GM12878 (cell line): ENCODE data around the gene TRAF7. TPM values are rescaled to one million over a fixed set of nuclear protein-coding genes. Genes with fewer than 3 reads are reported as not detected.
A peak's percentile ranks its signal among the peaks of the same experiment; 100 is the strongest.

Source experiments
- ATAC-seq: fragments of 200-7000 bp; cut with Tn5 transposase; 3 replicates; pipeline ENCODE4 v1.9.1; 2020; ENCODE audit warnings: mild to moderate bottlenecking, moderate library complexity
- BruUV-seq: library from RNA; stranded (reverse); fragments of 400-500 nt; replicated peaks from 2 replicates; lab custom pipeline; 2021; lab: Mats Ljungman, UMichigan
- CTCF ChIA-PET: fragments of 300-600 bp; sonication (Branson Sonifier 250); formaldehyde crosslinking; extraction: SDS; loops from one replicate; lab custom pipeline; 2021; ENCODE audit warnings: inconsistent platforms; lab: Yijun Ruan, JAX
- POLR2A ChIA-PET: fragments of 350-600 bp; formaldehyde crosslinking; extraction: SDS; loops from one replicate; lab custom pipeline; 2021; ENCODE audit warnings: inconsistent platforms; lab: Charles Lee
- RAD21 ChIA-PET: fragments of 300-600 bp; sonication (Branson Sonifier 250); formaldehyde crosslinking; loops from one replicate; lab custom pipeline; 2023; ENCODE audit warnings: antibody characterized with exemption; ENCODE audit not compliant: unreplicated experiment; lab: Charles Lee
- SMC1A ChIA-PET: fragments of 300-600 bp; sonication (Branson Sonifier 250); formaldehyde crosslinking; loops from one replicate; lab custom pipeline; 2023; ENCODE audit not compliant: unreplicated experiment, uncharacterized antibody; lab: Charles Lee
- DNase-seq: peaks from one replicate; pipeline ENCODE4 v3.0.0-alpha.2; 2011; ENCODE audit warnings: low read depth, low spot score
- FAIRE-seq: peaks from 3 replicates; lab custom pipeline; 2011; peaks lifted over from hg19 to GRCh38; lab: Jason Lieb, UNC
- H2AFZ ChIP-seq: 2 replicates; pipeline ENCODE4 v1.6.0; 2011; ENCODE audit warnings: low read depth, low read length, control low read depth; ENCODE audit not compliant: control insufficient read depth
- H3K27ac ChIP-seq: 2 replicates; pipeline ENCODE4 v1.5.1; 2011; ENCODE audit warnings: control low read depth; ENCODE audit not compliant: control insufficient read depth, insufficient read depth
- H3K27me3 ChIP-seq, 2 experiments: replicated peaks in 1 of 2; 2 replicates each; pipeline versions ENCODE4 v1.6.0 to v1.6.1; 2011; ENCODE audit warnings: low read length in 1 of 2; ENCODE audit not compliant: control insufficient read depth in 2 of 2, insufficient read depth in 2 of 2
- H3K36me3 ChIP-seq, 2 experiments: 2 replicates each; pipeline ENCODE4 v1.5.1; 2011; ENCODE audit warnings: low read length in 1 of 2; ENCODE audit not compliant: control insufficient read depth in 2 of 2, insufficient read depth in 2 of 2
- H3K4me1 ChIP-seq: 2 replicates; pipeline ENCODE4 v1.6.1; 2011; ENCODE audit warnings: mild to moderate bottlenecking, low read length, moderate library complexity, mixed read lengths; ENCODE audit not compliant: control insufficient read depth, insufficient read depth
- H3K4me2 ChIP-seq: 2 replicates; pipeline ENCODE4 v1.6.0; 2011; ENCODE audit warnings: control low read depth; ENCODE audit not compliant: control insufficient read depth, insufficient read depth
- H3K4me3 ChIP-seq: fragments of 200-600 bp; sonication (generic); 2 replicates; pipeline ENCODE4 v1.5.1; 2016
- H3K79me2 ChIP-seq: 2 replicates; pipeline ENCODE4 v1.6.0; 2011; ENCODE audit warnings: low read length; ENCODE audit not compliant: control insufficient read depth, insufficient read depth
- H3K9ac ChIP-seq: 2 replicates; pipeline ENCODE4 v1.8.0; 2011; ENCODE audit warnings: low read length, control low read depth, mixed read lengths; ENCODE audit not compliant: control insufficient read depth, insufficient read depth
- H3K9me3 ChIP-seq: replicated peaks from 3 replicates; pipeline ENCODE4 v1.5.1; 2011; ENCODE audit warnings: mild to moderate bottlenecking, low read length; ENCODE audit not compliant: control insufficient read depth, insufficient read depth
- H4K20me1 ChIP-seq: 2 replicates; pipeline ENCODE4 v1.6.0; 2011; ENCODE audit not compliant: control insufficient read depth, insufficient read depth
- CBX3 ChIP-seq: fragments of 200-600 bp; sonication (generic); IDR thresholded peaks from 2 replicates; pipeline ENCODE4 v1.6.1; 2016; ENCODE audit warnings: low read depth, borderline replicate concordance
- ESRRA ChIP-seq: IDR thresholded peaks from 2 replicates; pipeline ENCODE4 v1.6.1; 2012; ENCODE audit warnings: mild to moderate bottlenecking, low read length, improper control_type of control experiment
- NFXL1 ChIP-seq: fragments of 450-650 bp; IDR thresholded peaks from 2 replicates; pipeline ENCODE4 v1.6.1; 2017; ENCODE audit warnings: antibody characterized with exemption, mild to moderate bottlenecking, borderline replicate concordance
- NFYA ChIP-seq: IDR thresholded peaks from 2 replicates; pipeline ENCODE4 v1.6.1; 2011; ENCODE audit warnings: low read depth, mild to moderate bottlenecking, low read length, improper control_type of control experiment, borderline replicate concordance
- PAX5 ChIP-seq: IDR thresholded peaks from 2 replicates; pipeline ENCODE4 v1.6.1; 2011; ENCODE audit warnings: low read depth, low read length, borderline replicate concordance
- PBX3 ChIP-seq: IDR thresholded peaks from 2 replicates; pipeline ENCODE4 v1.6.1; 2011; ENCODE audit warnings: mild to moderate bottlenecking, low read depth, low read length, moderate library complexity; ENCODE audit not compliant: insufficient replicate concordance
- SPI1 ChIP-seq: IDR thresholded peaks from 2 replicates; pipeline ENCODE4 v1.6.1; 2011; ENCODE audit warnings: low read depth, mild to moderate bottlenecking, low read length, moderate library complexity, borderline replicate concordance; ENCODE audit not compliant: insufficient read depth
- SREBF1 ChIP-seq: IDR thresholded peaks from 2 replicates; pipeline ENCODE4 v1.6.1; 2012; ENCODE audit warnings: mild to moderate bottlenecking, low read length
- STAT3 ChIP-seq: IDR thresholded peaks from 2 replicates; pipeline ENCODE4 v1.6.1; 2011; ENCODE audit warnings: low read depth, low read length, improper control_type of control experiment
- USF2 ChIP-seq: IDR thresholded peaks from 2 replicates; pipeline ENCODE4 v1.6.1; 2011; ENCODE audit warnings: low read depth, low read length, improper control_type of control experiment, borderline replicate concordance
- WGBS: methylation state at CpG from one replicate; pipeline ENCODE4 v1.1.6; 2016; ENCODE audit warnings: low lambda C conversion rate; ENCODE audit not compliant: insufficient replicate concordance, insufficient coverage; ENCODE audit errors: missing lambda C conversion rate; 5-methylcytosine and 5-hydroxymethylcytosine counted together
- in situ Hi-C: fragments of 300-500 bp; cut with MboI; formaldehyde crosslinking; loops from 9 replicates; pipeline ENCODE4 v1.14.3; 2018; ENCODE audit warnings: mixed read lengths
- intact Hi-C: fragments of 100-400 bp; cut with micrococcal nuclease; formaldehyde crosslinking; loops from one replicate; pipeline ENCODE4 v1.14.2; 2022; ENCODE audit not compliant: unreplicated experiment
- microRNA counts: library from miRNA; unstranded; fragments of <30 nt; microRNA quantifications from one replicate; lab custom pipeline; 2016
- microRNA-seq: library from miRNA; unstranded; fragments of <30 nt; microRNA quantifications from one replicate; pipeline ENCODE4, GENCODE V29; 2018
- polyA plus RNA-seq, 11 experiments: library from polyadenylated mRNA; depleted of rRNA in 4 of 11; unstranded in 6 of 11; stranded (reverse) in 5 of 11; fragments of >200 nt; fragmentation: Nextera tagmentation in 4 of 11; fragmentation: Illumina TruSeq in 1 of 11; extraction: Ambion mirVana in 4 of 11; extraction: Trizol in 1 of 11; gene quantifications; 1 replicate in 1 of 11; 2 replicates in 10 of 11; pipeline versions ENCODE4 v1.2.1 to v1.2.3, GENCODE V29; 2011 to 2016; ENCODE audit warnings: inconsistent platforms in 2 of 11, missing spikeins in 2 of 11, low read depth in 1 of 11
- small RNA-seq: library from RNA; depleted of rRNA; stranded (forward); fragments of <200 nt; gene quantifications from one replicate; pipeline ENCODE3, GENCODE V24; 2014
- total RNA-seq, 4 experiments: library from RNA; depleted of rRNA in 3 of 4; stranded (reverse); fragments of >200 nt in 3 of 4; fragmentation: Illumina TruSeq in 1 of 4; extraction: Trizol in 1 of 4; gene quantifications; 2 replicates each; pipeline versions ENCODE4 v1.2.1 to v1.2.3, GENCODE V29; 2013 to 2021

TRAF7 gene
- total and polyA plus RNA-seq, 10 of the 15 experiments (the other 5 are each of a cell fraction or from before 2014, with no cell fraction given): 0.61 to 87.0 (median 30.0) TPM

- FAIRE-seq (no peak), ATAC-seq (no peak), DNase-seq (no peak)
- Histone ChIP-seq H3K4me1 (peaks cover 5% of the 10 kb centered on the region; the same call in 1 of the 2 replicates), H3K27me3 (no peaks in the 10 kb centered on the region), H3K79me2 (peaks cover 27% of the 10 kb centered on the region), H3K4me3 (no peak overlapping the region), H4K20me1 (no peaks in the 10 kb centered on the region), H2AFZ (no peak overlapping the region), H3K4me2 (no peak overlapping the region), H3K9me3 (no peaks in the 10 kb centered on the region), H3K9ac (no peak overlapping the region), H3K36me3 (peaks cover 4 to 23% of the 10 kb centered on the region in 2 experiments; a peak in 3 of 4 replicates), H3K27ac (no peak overlapping the region)
- ChIA-PET RAD21 (no interaction called here), POLR2A (interaction anchor here (2.1 kb wide), 1 partner anchor 12 kb away, joined by 7 read pairs; the partner anchor contains the start of gene PGP), SMC1A (interaction anchor here (1.6 kb wide), 1 partner anchor 25 kb away, joined by 3 read pairs; the partner anchor contains the start of gene ECI1), CTCF (interaction anchor here (1.1 to 1.6 kb wide), 2 partner anchors 24 to 171 kb away, joined by 3 read pairs; partner anchors contain the start of gene ECI1)
- intact Hi-C loops (no loop called here), in situ Hi-C loops (no loop called here)
- WGBS: 94% methylated on average over 6 of the region's 6 CpGs
- TF ChIP-seq PAX5 (no peak), NFXL1 (no peak), PBX3 (no peak), SPI1 (no peak), STAT3 (no peak), CBX3 (no peak), ESRRA (no peak), NFYA (no peak), SREBF1 (no peak), USF2 (no peak)
- BruUV-seq: no TSS peak
These were observed 71.3 kb downstream of the TRAF7 start for GRCh38 chr16:2226918-2227317.

MicroRNAs within 50 kb of the gene (microRNA counts, 767-probe panel; counts per million panel counts)
- microRNA hsa-miR-3180 (lab: Ali Mortazavi, UCI) (55.3 counts per million), microRNA hsa-miR-4516 (lab: Ali Mortazavi, UCI) (2,848 counts per million, percentile 86 among the panel's probes with 10 or more counts)

Small RNAs within 50 kb of the gene (microRNA-seq; reads per million reads assigned to microRNA genes)
- not detected for gene MIR3180-5
- gene MIR4516: not detected
- not detected for gene MIR6511B1

Small RNAs within 50 kb of the gene (small RNA-seq; reads per million reads assigned to genes)
- not detected for gene MIR3180-5
- not detected for gene MIR4516
- not detected for gene RF00019
- gene SNORD60: not detected

Other genes starting within 250 kb of the TRAF7 start
Only the 7 nearest of the 26 such genes appear.
- gene PKD1, start 19.9 kb upstream of the TRAF7 start, total RNA-seq (2014; rRNA removed): 19.6 and 22.9 TPM in 2 replicates
- 6.9 and 7.5 TPM in 2 replicates for gene PKD1, start 19.9 kb upstream of the TRAF7 start, total RNA-seq (2014; rRNA removed; fragmentation: Illumina TruSeq; extraction: Trizol)
- 44.9 and 62.0 TPM in 2 replicates for gene PKD1, start 19.9 kb upstream of the TRAF7 start, total RNA-seq (2021)
- gene PKD1, start 19.9 kb upstream of the TRAF7 start, polyA plus RNA-seq (2011; rRNA removed): 3.7 and 9.0 TPM in 2 replicates
- gene PKD1, start 19.9 kb upstream of the TRAF7 start, polyA plus RNA-seq (2014; fragmentation: Illumina TruSeq; extraction: Trizol): 0.36 and 3.9 TPM in 2 replicates
- under 1 TPM; 0.11 to 0.35 TPM for gene PKD1, start 19.9 kb upstream of the TRAF7 start, polyA plus RNA-seq (2014; fragmentation: Nextera tagmentation; extraction: Ambion mirVana)
- 48.2 and 49.7 TPM in 2 replicates for gene PKD1, start 19.9 kb upstream of the TRAF7 start, polyA plus RNA-seq (2014; rRNA removed)
- 1 to 10 TPM; 2.9 to 5.2 TPM for gene PKD1, start 19.9 kb upstream of the TRAF7 start, polyA plus RNA-seq (2016; fragmentation: Nextera tagmentation; extraction: Ambion mirVana)
- 0.11 and 0.51 TPM in 2 replicates for gene RAB26, start 7.2 kb upstream of the TRAF7 start, total RNA-seq (2014; rRNA removed)
- not detected in 2 replicates for gene RAB26, start 7.2 kb upstream of the TRAF7 start, total RNA-seq (2014; rRNA removed; fragmentation: Illumina TruSeq; extraction: Trizol)
- 0.33 and 0.53 TPM in 2 replicates for gene RAB26, start 7.2 kb upstream of the TRAF7 start, total RNA-seq (2021)
- gene RAB26, start 7.2 kb upstream of the TRAF7 start, polyA plus RNA-seq (2011; rRNA removed): 0.89 and 1.9 TPM in 2 replicates
- gene RAB26, start 7.2 kb upstream of the TRAF7 start, polyA plus RNA-seq (2014; fragmentation: Illumina TruSeq; extraction: Trizol): 0.21 TPM in 1 of 2 replicates, not detected in the other
- gene RAB26, start 7.2 kb upstream of the TRAF7 start, polyA plus RNA-seq (2014; fragmentation: Nextera tagmentation; extraction: Ambion mirVana): under 1 TPM; 0.13 to 0.27 TPM
- 0.13 and 0.43 TPM in 2 replicates for gene RAB26, start 7.2 kb upstream of the TRAF7 start, polyA plus RNA-seq (2014; rRNA removed)
- 1 to 10 TPM; 3.7 to 4.5 TPM for gene RAB26, start 7.2 kb upstream of the TRAF7 start, polyA plus RNA-seq (2016; fragmentation: Nextera tagmentation; extraction: Ambion mirVana)
- 0.05 and 0.11 TPM in 2 replicates for gene CASKIN1, start 40.8 kb downstream of the TRAF7 start, total RNA-seq (2014; rRNA removed)
- gene CASKIN1, start 40.8 kb downstream of the TRAF7 start, total RNA-seq (2014; rRNA removed; fragmentation: Illumina TruSeq; extraction: Trizol): not detected in 2 replicates
- 0.33 and 0.53 TPM in 2 replicates for gene CASKIN1, start 40.8 kb downstream of the TRAF7 start, total RNA-seq (2021)
- gene CASKIN1, start 40.8 kb downstream of the TRAF7 start, polyA plus RNA-seq (2011; rRNA removed): 0.03 TPM in 2 replicates
- gene CASKIN1, start 40.8 kb downstream of the TRAF7 start, polyA plus RNA-seq (2014; fragmentation: Illumina TruSeq; extraction: Trizol): not detected in 2 replicates
- gene CASKIN1, start 40.8 kb downstream of the TRAF7 start, polyA plus RNA-seq (2014; fragmentation: Nextera tagmentation; extraction: Ambion mirVana): under 1 TPM in 1 of 2 experiments, not detected in 1; 0.08 TPM
- 0.15 and 0.32 TPM in 2 replicates for gene CASKIN1, start 40.8 kb downstream of the TRAF7 start, polyA plus RNA-seq (2014; rRNA removed)
- not detected for gene CASKIN1, start 40.8 kb downstream of the TRAF7 start, polyA plus RNA-seq (2016; fragmentation: Nextera tagmentation; extraction: Ambion mirVana)
- gene MLST8, start 49.7 kb downstream of the TRAF7 start, total RNA-seq (2014; rRNA removed): 72.0 and 80.9 TPM in 2 replicates
- 9.8 and 11.0 TPM in 2 replicates for gene MLST8, start 49.7 kb downstream of the TRAF7 start, total RNA-seq (2014; rRNA removed; fragmentation: Illumina TruSeq; extraction: Trizol)
- gene MLST8, start 49.7 kb downstream of the TRAF7 start, total RNA-seq (2021): 73.7 and 75.4 TPM in 2 replicates
- 22.4 and 53.0 TPM in 2 replicates for gene MLST8, start 49.7 kb downstream of the TRAF7 start, polyA plus RNA-seq (2011; rRNA removed)
- 5.7 and 29.1 TPM in 2 replicates for gene MLST8, start 49.7 kb downstream of the TRAF7 start, polyA plus RNA-seq (2014; fragmentation: Illumina TruSeq; extraction: Trizol)
- 1 to 10 TPM; 1.0 to 6.3 TPM for gene MLST8, start 49.7 kb downstream of the TRAF7 start, polyA plus RNA-seq (2014; fragmentation: Nextera tagmentation; extraction: Ambion mirVana)
- gene MLST8, start 49.7 kb downstream of the TRAF7 start, polyA plus RNA-seq (2014; rRNA removed): 114 and 124 TPM in 2 replicates
- 100 to 1,000 TPM; 111 to 114 TPM for gene MLST8, start 49.7 kb downstream of the TRAF7 start, polyA plus RNA-seq (2016; fragmentation: Nextera tagmentation; extraction: Ambion mirVana)
- 9.1 and 9.6 TPM in 2 replicates for gene BRICD5, start 55.1 kb downstream of the TRAF7 start, total RNA-seq (2014; rRNA removed)
- gene BRICD5, start 55.1 kb downstream of the TRAF7 start, total RNA-seq (2014; rRNA removed; fragmentation: Illumina TruSeq; extraction: Trizol): 1.5 and 2.7 TPM in 2 replicates
- gene BRICD5, start 55.1 kb downstream of the TRAF7 start, total RNA-seq (2021): 5.3 and 5.8 TPM in 2 replicates
- 0.66 and 1.5 TPM in 2 replicates for gene BRICD5, start 55.1 kb downstream of the TRAF7 start, polyA plus RNA-seq (2011; rRNA removed)
- gene BRICD5, start 55.1 kb downstream of the TRAF7 start, polyA plus RNA-seq (2014; fragmentation: Illumina TruSeq; extraction: Trizol): 1.5 TPM in 1 of 2 replicates, not detected in the other
- gene BRICD5, start 55.1 kb downstream of the TRAF7 start, polyA plus RNA-seq (2014; fragmentation: Nextera tagmentation; extraction: Ambion mirVana): under 1 TPM in 1 of 2 experiments, not detected in 1; 0.58 TPM
- 7.5 and 11.6 TPM in 2 replicates for gene BRICD5, start 55.1 kb downstream of the TRAF7 start, polyA plus RNA-seq (2014; rRNA removed)
- gene BRICD5, start 55.1 kb downstream of the TRAF7 start, polyA plus RNA-seq (2016; fragmentation: Nextera tagmentation; extraction: Ambion mirVana): 1 to 10 TPM in 1 of 2 experiments, under 1 TPM in 1; 0.84 to 1.1 TPM
- 22.4 and 25.4 TPM in 2 replicates for gene PGP, start 59.1 kb downstream of the TRAF7 start, total RNA-seq (2014; rRNA removed)
- gene PGP, start 59.1 kb downstream of the TRAF7 start, total RNA-seq (2014; rRNA removed; fragmentation: Illumina TruSeq; extraction: Trizol): 9.4 and 10.8 TPM in 2 replicates
- 25.7 and 26.1 TPM in 2 replicates for gene PGP, start 59.1 kb downstream of the TRAF7 start, total RNA-seq (2021)
- gene PGP, start 59.1 kb downstream of the TRAF7 start, polyA plus RNA-seq (2011; rRNA removed): 4.1 and 6.4 TPM in 2 replicates
- gene PGP, start 59.1 kb downstream of the TRAF7 start, polyA plus RNA-seq (2014; fragmentation: Illumina TruSeq; extraction: Trizol): 2.2 and 5.6 TPM in 2 replicates
- gene PGP, start 59.1 kb downstream of the TRAF7 start, polyA plus RNA-seq (2014; fragmentation: Nextera tagmentation; extraction: Ambion mirVana): 1 to 10 TPM in 1 of 2 experiments, under 1 TPM in 1; 0.42 to 5.0 TPM
- gene PGP, start 59.1 kb downstream of the TRAF7 start, polyA plus RNA-seq (2014; rRNA removed): 28.0 and 34.9 TPM in 2 replicates
- 10 to 100 TPM; 13.4 to 25.4 TPM for gene PGP, start 59.1 kb downstream of the TRAF7 start, polyA plus RNA-seq (2016; fragmentation: Nextera tagmentation; extraction: Ambion mirVana)
- gene E4F1, start 67.8 kb downstream of the TRAF7 start, total RNA-seq (2014; rRNA removed): 26.0 and 36.5 TPM in 2 replicates
- 6.0 and 6.9 TPM in 2 replicates for gene E4F1, start 67.8 kb downstream of the TRAF7 start, total RNA-seq (2014; rRNA removed; fragmentation: Illumina TruSeq; extraction: Trizol)
- gene E4F1, start 67.8 kb downstream of the TRAF7 start, total RNA-seq (2021): 27.8 and 33.2 TPM in 2 replicates
- gene E4F1, start 67.8 kb downstream of the TRAF7 start, polyA plus RNA-seq (2011; rRNA removed): 3.1 and 10.8 TPM in 2 replicates
- gene E4F1, start 67.8 kb downstream of the TRAF7 start, polyA plus RNA-seq (2014; fragmentation: Illumina TruSeq; extraction: Trizol): 0.32 and 2.3 TPM in 2 replicates
- gene E4F1, start 67.8 kb downstream of the TRAF7 start, polyA plus RNA-seq (2014; fragmentation: Nextera tagmentation; extraction: Ambion mirVana): 1 to 10 TPM in 1 of 2 experiments, under 1 TPM in 1; 0.23 to 2.1 TPM
- 26.7 and 34.0 TPM in 2 replicates for gene E4F1, start 67.8 kb downstream of the TRAF7 start, polyA plus RNA-seq (2014; rRNA removed)
- 10 to 100 TPM; 18.2 to 25.6 TPM for gene E4F1, start 67.8 kb downstream of the TRAF7 start, polyA plus RNA-seq (2016; fragmentation: Nextera tagmentation; extraction: Ambion mirVana)